HG03469 (cell line): ENCODE results near the gene MESD.
"Not testable (repeated sequence)": the region's sequence is repeated elsewhere in the genome, so short reads cannot be mapped to it uniquely, and the experiment has no call there.

Source experiments
- ATAC-seq: cut with Tn5 transposase; IDR thresholded peaks from one replicate; pipeline ENCODE4 v1.9.1; 2021; ENCODE audit warnings: mild to moderate bottlenecking, moderate library complexity, moderate number of reproducible peaks; ENCODE audit not compliant: unreplicated experiment

MESD gene

DNA sequence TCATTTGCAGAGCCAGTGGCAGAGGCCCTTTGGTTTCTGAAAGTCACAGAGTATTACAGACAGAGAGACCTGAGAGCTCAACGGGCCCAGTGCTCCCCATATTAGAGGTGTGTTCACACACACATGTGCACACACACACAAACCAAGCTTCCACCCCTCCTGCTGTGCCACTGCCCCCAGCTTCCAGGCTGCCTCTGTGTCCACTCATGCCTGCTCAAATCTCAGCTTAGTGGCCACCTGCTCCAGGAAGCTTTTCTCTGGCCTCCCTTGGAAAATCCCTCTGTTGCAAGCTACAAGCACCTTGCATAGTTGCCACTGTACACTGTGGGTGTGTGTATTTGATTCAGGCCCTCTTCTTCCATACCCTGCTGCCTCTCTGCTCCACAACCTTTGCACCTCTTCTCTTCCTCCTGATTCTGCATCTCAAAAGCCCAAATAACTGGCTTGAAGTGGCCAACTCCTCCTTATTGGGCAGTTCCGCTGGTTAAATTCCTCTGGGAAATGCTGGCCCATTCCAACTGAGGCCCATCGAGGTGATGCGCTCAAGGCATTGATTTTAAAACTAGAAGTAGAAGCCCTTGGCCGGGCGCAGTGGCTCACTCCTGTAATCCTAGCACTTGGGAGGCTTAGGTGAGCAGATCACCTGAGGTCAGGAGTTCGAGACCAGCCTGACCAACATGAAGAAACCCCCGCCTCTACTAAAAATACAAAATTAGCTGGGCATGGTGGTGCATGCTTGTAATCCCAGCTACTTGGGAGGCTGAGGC, 23.0 kb downstream of the MESD start:
- ATAC-seq = no peak

DNA sequence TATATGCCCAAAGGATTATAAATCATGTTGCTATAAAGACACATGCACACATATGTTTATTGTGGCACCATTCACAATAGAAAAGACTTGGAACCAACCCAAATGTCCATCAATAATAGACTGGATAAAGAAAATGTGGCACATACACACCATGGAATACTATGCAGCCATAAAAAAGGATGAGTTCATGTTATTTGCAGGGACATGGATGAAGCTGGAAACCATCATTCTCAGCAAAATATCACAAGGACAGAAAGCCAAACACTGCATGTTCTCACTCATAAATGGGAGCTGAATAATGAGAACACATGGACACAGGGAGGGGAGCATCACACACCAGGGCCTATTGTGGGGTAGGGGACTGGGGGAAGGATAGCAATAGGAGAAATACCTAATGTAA, 24.2 kb downstream of the MESD start:
- ATAC-seq = not testable (repeated sequence)

- no peak for ATAC-seq
Measured at GRCh38 chr15:80958818-80959495, 30.7 kb downstream of the MESD start.

DNA sequence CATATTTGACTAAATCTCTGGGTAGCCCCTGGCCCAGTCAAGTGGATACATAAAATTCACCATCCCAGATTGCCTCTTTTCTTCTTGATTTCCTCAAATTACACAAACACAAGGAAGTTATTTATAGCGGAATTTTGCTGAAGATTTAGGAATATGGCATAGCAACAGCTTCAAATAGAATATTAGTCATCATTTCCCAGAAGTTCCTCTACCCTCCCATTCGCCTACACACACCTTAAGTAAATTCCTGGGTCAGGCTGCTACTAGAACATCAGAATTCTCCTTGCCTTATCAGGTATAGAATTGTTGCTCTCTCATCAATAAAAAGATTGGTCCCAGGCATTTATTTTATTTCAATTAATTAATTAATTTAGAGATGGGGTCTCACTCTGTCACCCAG, 31.6 kb downstream of the MESD start:
- ATAC-seq = no peak

- no peak for ATAC-seq
Measured at GRCh38 chr15:80957556-80957955, 32.1 kb downstream of the MESD start.

- not testable (repeated sequence) for ATAC-seq
Measured at GRCh38 chr15:80955571-80956452, 33.8 kb downstream of the MESD start.

DNA sequence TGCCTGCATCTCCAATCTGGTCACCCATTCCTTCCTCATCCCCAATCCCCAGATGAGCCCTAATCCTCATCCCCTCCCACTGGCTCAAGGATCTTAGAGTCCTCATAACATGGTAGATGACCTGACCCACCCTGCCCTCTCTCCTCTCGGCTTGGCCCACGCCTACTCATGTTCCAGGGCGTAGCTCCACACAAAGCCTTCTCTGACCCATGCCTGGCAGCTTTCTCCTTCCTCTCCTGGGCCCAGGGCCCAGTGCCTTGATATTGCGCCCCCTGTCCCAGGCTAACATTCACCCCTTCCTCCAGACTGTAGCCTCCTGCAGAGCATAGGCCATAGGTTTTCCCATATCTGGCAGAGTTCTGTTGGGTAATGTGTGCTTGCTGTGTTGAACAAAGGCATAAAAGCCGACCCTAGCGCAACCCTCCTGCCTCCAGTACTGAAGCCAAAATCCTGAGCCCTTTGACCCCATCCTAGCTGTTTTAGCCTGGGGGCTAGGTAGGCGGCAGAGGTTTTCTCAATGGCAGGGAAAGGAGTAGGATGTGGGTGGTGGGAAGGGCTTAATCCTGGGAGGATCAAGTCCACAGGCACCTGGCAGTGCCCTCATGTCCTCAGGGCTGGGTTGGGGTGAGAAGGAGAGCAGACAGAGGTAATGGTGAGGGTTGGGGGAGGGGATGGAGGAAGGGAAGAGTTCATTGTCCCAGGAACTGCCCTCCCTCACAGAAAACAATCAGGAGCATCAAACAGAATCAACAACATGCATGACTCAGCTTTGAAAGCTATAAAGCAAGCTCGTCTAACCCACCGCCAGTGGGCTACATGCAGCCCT, 35.5 kb downstream of the MESD start:
- no peak for ATAC-seq

DNA sequence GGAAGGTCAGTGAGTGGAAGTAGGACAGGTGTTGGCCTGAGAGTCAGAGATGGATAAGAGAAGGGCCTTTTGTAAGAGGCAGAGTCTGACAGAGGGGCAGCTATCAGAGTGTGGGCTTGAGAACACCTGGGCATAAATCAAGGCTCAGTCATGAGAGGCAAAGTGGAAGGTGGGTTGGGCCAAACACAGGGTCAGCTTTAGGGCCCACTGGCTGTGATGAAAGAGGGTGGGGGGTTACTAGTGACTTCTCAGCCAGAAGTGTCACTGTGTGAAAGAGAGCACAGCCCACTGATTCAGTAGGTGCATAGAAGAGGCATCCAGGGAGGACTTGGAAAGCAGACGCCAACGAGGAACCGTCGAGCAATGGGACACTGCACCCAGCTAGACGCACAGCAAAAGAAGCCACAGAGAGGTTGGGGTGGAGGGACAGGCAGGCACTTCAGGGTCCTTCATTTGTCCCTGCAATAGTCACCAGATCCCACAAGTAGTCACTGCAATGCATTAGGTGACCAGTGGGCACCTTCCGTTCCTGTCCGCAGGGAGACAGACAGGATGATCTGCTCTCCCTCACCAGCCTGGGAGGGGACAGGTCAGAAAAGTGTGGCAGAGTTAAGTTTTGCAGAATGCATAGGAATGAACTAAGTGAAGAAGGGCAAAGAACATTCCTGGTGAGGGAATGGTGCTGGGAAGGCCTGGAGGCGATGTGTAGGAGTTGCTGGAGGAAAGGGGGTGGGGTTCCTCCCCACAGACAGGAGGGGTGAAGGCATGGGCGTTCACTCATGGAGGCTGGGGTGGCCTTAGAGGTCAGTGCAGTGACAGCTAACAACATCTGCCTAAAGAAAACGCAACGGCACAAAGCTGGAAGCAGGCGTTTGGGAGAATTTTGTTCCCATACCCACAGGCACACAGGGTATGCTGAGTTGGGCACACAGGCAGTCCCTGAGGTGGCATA, 36.3 kb downstream of the MESD start:
- ATAC-seq = no peak

DNA sequence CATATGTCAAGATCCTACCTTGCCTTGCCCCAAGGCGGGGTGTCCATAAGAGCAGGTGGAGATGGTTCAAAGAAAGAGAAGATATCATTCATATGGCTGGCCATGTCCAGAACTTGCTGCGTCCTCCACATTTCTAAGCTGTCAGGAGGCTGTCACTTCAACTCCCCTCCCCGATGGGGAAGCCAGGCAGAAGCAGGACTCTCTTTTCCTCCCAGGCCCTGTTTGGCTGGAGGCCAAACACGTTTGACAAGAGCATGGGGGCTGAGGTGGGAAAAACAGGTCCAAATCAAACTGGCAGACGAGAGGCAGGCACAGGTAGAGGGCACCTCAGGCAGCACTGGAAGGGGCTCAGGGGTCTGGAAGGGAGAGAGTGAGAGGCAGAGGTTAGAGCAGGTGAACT, 37.7 kb downstream of the MESD start:
- ATAC-seq = no peak

DNA sequence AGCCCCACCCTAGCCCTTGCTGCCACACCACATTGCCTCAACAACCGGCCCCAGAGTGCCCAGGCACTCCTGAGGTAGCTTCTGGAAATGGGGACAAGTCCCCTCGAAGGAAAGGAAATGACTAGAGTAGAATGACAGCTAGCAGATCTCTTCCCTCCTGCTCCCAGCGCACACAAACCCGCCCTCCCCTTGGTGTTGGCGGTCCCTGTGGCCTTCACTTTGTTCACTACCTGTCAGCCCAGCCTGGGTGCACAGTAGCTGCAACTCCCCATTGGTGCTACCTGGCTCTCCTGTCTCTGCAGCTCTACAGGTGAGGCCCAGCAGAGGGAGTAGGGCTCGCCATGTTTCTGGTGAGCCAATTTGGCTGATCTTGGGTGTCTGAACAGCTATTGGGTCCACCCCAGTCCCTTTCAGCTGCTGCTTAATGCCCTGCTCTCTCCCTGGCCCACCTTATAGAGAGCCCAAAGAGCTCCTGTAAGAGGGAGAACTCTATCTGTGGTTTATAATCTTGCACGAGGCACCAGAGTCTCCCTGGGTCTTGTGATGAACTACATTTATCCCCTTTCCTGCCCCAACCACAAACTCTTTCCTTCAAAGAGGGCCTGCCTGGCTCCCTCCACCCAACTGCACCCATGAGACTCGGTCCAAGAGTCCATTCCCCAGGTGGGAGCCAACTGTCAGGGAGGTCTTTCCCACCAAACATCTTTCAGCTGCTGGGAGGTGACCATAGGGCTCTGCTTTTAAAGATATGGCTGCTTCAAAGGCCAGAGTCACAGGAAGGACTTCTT, 39.1 kb downstream of the MESD start:
- ATAC-seq = no peak

DNA sequence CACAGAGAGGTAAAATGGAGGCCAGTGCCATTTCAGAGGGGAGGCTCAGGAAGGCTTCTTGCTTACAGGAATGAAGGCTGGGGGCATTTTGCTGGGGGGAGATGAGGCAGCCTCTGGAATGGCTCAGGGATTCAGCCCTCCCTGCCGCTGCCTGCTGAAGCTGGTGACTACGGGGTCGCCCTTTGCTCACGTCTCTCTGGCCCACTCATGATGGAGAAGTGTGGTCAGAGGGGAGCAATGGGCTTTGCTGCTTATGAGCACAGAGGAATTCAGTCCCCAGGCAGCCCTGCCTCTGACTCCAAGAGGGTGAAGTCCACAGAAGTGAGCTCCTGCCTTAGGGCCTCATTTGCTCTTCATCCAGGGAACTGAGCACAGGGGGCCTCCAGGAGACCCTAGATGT, 39.9 kb downstream of the MESD start:
- ATAC-seq = no peak

DNA sequence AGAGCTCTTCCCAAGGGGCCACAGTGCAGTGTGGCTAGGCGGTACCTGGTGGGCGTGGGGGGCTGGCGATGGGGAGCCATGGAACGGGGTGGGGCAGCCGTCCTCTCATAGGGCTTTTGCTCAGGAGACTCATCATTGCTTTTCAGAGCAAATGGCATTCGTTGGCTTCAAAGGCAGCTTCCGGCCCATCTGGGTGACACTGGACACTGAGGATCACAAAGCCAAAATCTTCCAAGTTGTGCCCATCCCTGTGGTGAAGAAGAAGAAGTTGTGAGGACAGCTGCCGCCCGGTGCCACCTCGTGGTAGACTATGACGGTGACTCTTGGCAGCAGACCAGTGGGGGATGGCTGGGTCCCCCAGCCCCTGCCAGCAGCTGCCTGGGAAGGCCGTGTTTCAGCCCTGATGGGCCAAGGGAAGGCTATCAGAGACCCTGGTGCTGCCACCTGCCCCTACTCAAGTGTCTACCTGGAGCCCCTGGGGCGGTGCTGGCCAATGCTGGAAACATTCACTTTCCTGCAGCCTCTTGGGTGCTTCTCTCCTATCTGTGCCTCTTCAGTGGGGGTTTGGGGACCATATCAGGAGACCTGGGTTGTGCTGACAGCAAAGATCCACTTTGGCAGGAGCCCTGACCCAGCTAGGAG, 40.8 kb downstream of the MESD start:
- no peak for ATAC-seq

DNA sequence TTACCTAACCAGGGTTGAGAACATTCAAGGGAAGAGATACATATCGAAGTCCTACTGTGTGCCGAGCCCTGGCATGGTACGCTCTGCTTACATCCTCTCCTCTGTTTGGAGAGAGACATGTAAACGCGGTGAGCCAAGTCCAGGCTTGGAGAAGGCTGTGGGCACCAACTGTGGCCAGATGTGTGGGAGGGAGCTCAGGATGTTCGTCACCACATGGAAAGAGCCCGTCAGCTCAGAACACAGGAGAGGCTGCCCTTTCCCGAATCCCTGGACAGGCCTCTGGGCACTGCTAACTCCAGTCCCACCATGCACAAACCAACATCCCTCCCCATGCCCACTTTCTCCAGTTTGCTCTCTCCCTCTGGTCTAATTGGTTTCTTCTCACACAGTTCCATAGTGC, 43.0 kb downstream of the MESD start:
- no peak for ATAC-seq

DNA sequence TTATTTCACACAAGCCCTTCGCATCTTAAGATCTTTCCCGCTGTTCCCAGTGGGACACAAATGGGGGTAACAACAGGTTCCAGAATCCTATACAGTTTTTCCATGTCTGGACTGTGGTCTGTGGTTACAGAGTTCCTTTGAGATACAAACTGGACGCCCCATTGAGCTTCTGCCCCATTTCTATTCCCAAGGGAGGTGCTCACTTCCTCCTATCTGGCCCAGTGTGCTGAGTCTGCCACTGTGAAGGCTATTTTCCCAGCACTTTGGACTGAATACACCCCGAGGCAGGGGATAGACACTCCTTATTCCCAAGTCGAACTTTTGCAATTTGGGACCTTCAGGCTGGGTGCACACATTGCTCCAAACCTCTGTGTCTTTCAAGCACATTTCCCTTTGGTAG, 44.0 kb downstream of the MESD start:
- no peak for ATAC-seq

DNA sequence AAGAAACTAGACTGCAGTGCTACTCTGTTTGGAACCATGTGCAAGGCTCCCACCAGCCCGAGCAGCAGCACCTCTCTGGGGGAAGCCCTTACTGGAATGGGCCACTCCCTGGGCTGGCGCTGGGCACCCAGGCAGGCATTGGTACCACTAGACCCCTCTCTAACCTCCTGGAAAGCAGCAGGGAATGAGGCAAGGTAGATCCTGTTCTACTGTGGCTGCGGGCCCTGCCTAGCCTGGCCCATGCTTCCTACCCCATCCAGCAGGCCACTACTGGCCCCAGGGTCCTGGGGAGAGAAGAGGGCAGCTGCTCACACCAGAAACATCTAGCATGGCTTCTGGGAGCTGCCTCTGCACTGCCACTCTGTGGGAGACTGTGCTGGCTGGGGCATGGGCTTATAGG, 44.8 kb downstream of the MESD start:
- no peak for ATAC-seq

DNA sequence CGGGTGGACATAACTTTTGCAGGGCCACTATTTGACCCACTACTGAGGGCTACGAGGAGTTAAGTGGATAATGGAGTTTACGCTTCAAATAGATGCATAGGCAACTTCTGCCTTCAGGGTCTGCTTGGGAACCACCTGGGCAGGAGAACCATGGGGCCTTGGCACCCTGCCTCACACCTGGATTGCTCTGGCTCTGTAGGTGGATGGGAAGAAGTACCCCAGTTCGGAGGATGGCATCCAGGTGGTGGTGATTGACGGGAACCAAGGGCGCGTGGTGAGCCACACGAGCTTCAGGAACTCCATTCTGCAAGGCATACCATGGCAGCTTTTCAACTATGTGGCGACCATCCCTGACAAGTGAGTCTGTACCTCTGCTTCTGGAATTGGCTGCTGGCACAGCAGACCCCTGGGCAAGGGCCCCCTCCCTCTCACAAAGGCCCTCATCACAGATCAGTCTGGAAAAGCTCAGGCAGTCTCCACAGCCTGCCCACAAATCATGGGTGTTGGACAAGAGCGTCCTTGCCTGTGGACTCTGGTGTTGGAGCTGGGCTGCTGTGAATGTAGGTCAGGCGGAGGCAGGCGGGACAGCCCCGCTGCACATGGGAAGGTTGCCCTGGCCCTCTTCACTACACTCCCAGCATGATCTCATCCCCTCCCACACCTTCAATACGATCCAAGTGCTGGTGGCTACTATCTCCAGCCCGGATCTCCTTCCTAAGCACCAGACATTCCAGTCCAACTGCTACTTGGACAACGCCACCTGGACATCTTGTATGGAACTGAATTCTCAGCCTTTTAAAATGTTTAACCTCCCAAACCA, 46.7 kb downstream of the MESD start:
- ATAC-seq = no peak

- ATAC-seq = no peak
Measured at GRCh38 chr15:80942266-80942665, 47.4 kb downstream of the MESD start.

GRCh38 chr15:80940851-80941250, 48.8 kb downstream of the MESD start:
- no peak for ATAC-seq
